ENCODE results near the gene PCMT1.

The PCMT1 gene

GRCh38 chr6:149755300-149756260 is 6.0 kb downstream of the PCMT1 start:
- Histone ChIP-seq H3F3A (ENCODE audit: insufficient read depth, low read length) (no peaks in the 10 kb centered on the region; the same call in 1 of the 2 replicates), H3K9ac (ENCODE audit: low read length) (no peak overlapping the region), H3K36me3 (ENCODE audit: insufficient read depth, low read length) (peaks cover 37% of the 10 kb centered on the region), H3K4me2 (ENCODE audit: low read length) (no peak overlapping the region; the same call in 1 of the 2 replicates), H3K4me1 (ENCODE audit: insufficient read depth, low read length, severe bottlenecking) (peaks cover 47% of the 10 kb centered on the region), H3K27ac (ENCODE audit: low read depth, low read length, poor library complexity, severe bottlenecking) (peak overlapping the region; percentile 42), H3K9me3 (ENCODE audit: low read length) (no peaks in the 10 kb centered on the region), H3K4me3 (ENCODE audit: low read depth, low read length, poor library complexity, severe bottlenecking) (no peak overlapping the region), H3K9me2 (ENCODE audit: low read depth, low read length) (no peaks in the 10 kb centered on the region), H4K20me1 (ENCODE audit: insufficient read depth, low read length) (0 out of 2 replicates have a peak, but pooled peaks cover 5% of the 10 kb centered on the region), H3K27me3 (ENCODE audit: insufficient read depth, low read length) (no peaks in the 10 kb centered on the region), H2AFZ (ENCODE audit: low read length) (no peak overlapping the region), H3K79me2 (ENCODE audit: insufficient read depth, low read length) (peaks cover 89% of the 10 kb centered on the region)
- TF ChIP-seq EZH2 (IDR thresholded peaks at IDR 0.05; ENCODE audit: borderline replicate concordance, low read length): no peak
- no peak for TF ChIP-seq CTCF (IDR thresholded peaks at IDR 0.05; ENCODE audit: low read length)

GRCh38 chr6:149756261-149756636 is 6.7 kb downstream of the PCMT1 start:
- H3K79me2 ChIP-seq (ENCODE audit: insufficient read depth, low read length): peaks cover 88% of the 10 kb centered on the region
- H3K4me3 ChIP-seq (ENCODE audit: low read depth, low read length, poor library complexity, severe bottlenecking): no peak overlapping the region
- H3K4me2 ChIP-seq (ENCODE audit: low read length): no peak overlapping the region
- H4K20me1 ChIP-seq (ENCODE audit: insufficient read depth, low read length): 0 out of 2 replicates have a peak, but pooled peaks cover 5% of the 10 kb centered on the region
- H3K4me1 ChIP-seq (ENCODE audit: insufficient read depth, low read length, severe bottlenecking): peaks cover 45% of the 10 kb centered on the region
- no peaks in the 10 kb centered on the region for H3K27me3 ChIP-seq (ENCODE audit: insufficient read depth, low read length)
- H3K36me3 ChIP-seq (ENCODE audit: insufficient read depth, low read length): peaks cover 38% of the 10 kb centered on the region
- no peaks in the 10 kb centered on the region; the same call in 1 of the 2 replicates for H3F3A ChIP-seq (ENCODE audit: insufficient read depth, low read length)
- no peaks in the 10 kb centered on the region for H3K9me2 ChIP-seq (ENCODE audit: low read depth, low read length)
- H3K9me3 ChIP-seq (ENCODE audit: low read length): no peaks in the 10 kb centered on the region
- no peak overlapping the region for H2AFZ ChIP-seq (ENCODE audit: low read length)
- TF ChIP-seq CTCF (IDR thresholded peaks at IDR 0.05; ENCODE audit: low read length): no peak
- TF ChIP-seq EZH2 (IDR thresholded peaks at IDR 0.05; ENCODE audit: borderline replicate concordance, low read length): no peak
- no peak overlapping the region for H3K9ac ChIP-seq (ENCODE audit: low read length)
- no peak overlapping the region for H3K27ac ChIP-seq (ENCODE audit: low read depth, low read length, poor library complexity, severe bottlenecking)

GRCh38 chr6:149761438-149761837 is 11.9 kb downstream of the PCMT1 start:
- H2AFZ ChIP-seq (ENCODE audit: low read length): no peak overlapping the region
- H3K9me2 ChIP-seq (ENCODE audit: low read depth, low read length): no peaks in the 10 kb centered on the region
- peaks cover 13% of the 10 kb centered on the region for H3K4me1 ChIP-seq (ENCODE audit: insufficient read depth, low read length, severe bottlenecking)
- peaks cover 74% of the 10 kb centered on the region for H3K79me2 ChIP-seq (ENCODE audit: insufficient read depth, low read length)
- H3K9me3 ChIP-seq (ENCODE audit: low read length): peaks cover 12% of the 10 kb centered on the region
- no peak overlapping the region for H3K4me3 ChIP-seq (ENCODE audit: low read depth, low read length, poor library complexity, severe bottlenecking)
- no peak overlapping the region for H3K9ac ChIP-seq (ENCODE audit: low read length)
- H3K27me3 ChIP-seq (ENCODE audit: insufficient read depth, low read length): no peaks in the 10 kb centered on the region
- H3K4me2 ChIP-seq (ENCODE audit: low read length): peak overlapping the region; percentile 22; the same call in 1 of the 2 replicates
- H4K20me1 ChIP-seq (ENCODE audit: insufficient read depth, low read length): 0 out of 2 replicates have a peak, but pooled peaks cover 2% of the 10 kb centered on the region
- H3K36me3 ChIP-seq (ENCODE audit: insufficient read depth, low read length): peaks cover 59% of the 10 kb centered on the region
- peak overlapping the region; percentile 57 for H3K27ac ChIP-seq (ENCODE audit: low read depth, low read length, poor library complexity, severe bottlenecking)
- TF ChIP-seq CTCF (IDR thresholded peaks at IDR 0.05; ENCODE audit: low read length) (no peak), EZH2 (IDR thresholded peaks at IDR 0.05; ENCODE audit: borderline replicate concordance, low read length) (no peak)
- H3F3A ChIP-seq (ENCODE audit: insufficient read depth, low read length): no peaks in the 10 kb centered on the region; the same call in 1 of the 2 replicates

Measured in OCI-LY1 (cell line).